Jurkat, Clone E6-1 (cell line): Measurements from ENCODE around the gene TIMD4.

Experiments
- DNase-seq: peaks from one replicate; pipeline ENCODE4 v3.0.0-alpha.2; 2011; ENCODE audit warnings: low read depth, low spot score
- H3K4me3 ChIP-seq: 2 replicates; pipeline ENCODE4 v1.5.1; 2011; ENCODE audit warnings: mild to moderate bottlenecking, low read length, control low read depth, moderate library complexity

Gene TIMD4

DNA sequence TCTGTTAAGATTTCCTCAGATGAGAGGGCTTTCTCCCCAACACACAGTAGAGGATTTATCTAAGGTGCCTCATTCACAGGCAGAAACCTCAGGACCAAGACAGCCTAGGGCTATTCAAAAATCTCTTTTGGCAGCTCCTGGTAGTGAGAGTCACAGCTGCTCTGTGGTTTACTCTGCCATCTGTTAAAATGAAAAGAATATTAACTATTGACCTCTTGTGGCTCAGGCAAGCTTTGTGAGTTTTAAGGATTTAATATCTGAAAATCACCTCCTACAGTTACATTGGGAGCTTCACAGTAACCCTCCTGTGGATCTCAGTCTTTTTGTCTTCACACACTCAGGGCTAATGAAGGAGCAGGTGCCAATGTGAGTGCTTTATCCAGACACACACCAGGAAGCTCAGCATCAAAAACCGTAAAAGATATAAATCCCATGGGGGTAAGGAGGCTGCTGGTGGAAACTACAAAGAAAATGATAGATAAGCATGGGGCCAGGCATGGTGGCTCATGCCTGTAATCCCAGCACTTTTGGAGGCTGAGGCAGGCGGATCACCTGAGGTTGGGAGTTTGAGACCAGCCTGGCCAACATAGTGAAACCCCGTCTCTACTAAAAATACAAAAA lies 83.3 kb downstream of the TIMD4 start:
- no peak for DNase-seq
- no peak overlapping the region for H3K4me3 ChIP-seq

- DNase-seq, result no peak
- no peak overlapping the region for H3K4me3 ChIP-seq
These were observed 91.8 kb downstream of the TIMD4 start for GRCh38 chr5:156871212-156871611.

DNA sequence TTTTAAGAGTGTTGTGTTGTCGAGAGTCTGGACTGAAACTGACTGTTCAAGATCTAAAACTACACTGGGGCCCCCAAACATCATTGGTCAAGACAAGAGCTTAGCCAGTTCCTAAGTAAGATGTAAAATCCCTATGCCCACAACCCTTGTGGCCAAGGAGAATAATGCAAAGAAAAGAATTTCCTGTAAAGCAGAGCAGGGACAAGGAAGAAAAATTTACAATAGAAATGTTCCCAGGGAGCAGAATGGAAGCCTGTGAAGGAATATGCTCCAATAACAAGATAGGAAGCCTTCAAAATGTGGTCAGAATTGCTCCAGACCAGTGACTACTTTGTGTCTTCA lies 92.6 kb downstream of the TIMD4 start:
- DNase-seq, result no peak
- no peak overlapping the region for H3K4me3 ChIP-seq
